ENCODE data around the gene ROBO1.

- TF ChIP-seq CTCF (IDR thresholded peaks at IDR 0.05) (no peak), POLR2A (IDR thresholded peaks at IDR 0.05) (no peak)
Observed at GRCh38 chr3:78994174-78995027, 773.4 kb downstream of the ROBO1 start.

All from thyroid gland (tissue), 4 donors.